ENCODE measurements around the gene DTYMK.
"Not testable (repeated sequence)": the region's sequence is repeated elsewhere in the genome, so short reads cannot be mapped to it uniquely, and the experiment has no call there.

DTYMK gene

DNA sequence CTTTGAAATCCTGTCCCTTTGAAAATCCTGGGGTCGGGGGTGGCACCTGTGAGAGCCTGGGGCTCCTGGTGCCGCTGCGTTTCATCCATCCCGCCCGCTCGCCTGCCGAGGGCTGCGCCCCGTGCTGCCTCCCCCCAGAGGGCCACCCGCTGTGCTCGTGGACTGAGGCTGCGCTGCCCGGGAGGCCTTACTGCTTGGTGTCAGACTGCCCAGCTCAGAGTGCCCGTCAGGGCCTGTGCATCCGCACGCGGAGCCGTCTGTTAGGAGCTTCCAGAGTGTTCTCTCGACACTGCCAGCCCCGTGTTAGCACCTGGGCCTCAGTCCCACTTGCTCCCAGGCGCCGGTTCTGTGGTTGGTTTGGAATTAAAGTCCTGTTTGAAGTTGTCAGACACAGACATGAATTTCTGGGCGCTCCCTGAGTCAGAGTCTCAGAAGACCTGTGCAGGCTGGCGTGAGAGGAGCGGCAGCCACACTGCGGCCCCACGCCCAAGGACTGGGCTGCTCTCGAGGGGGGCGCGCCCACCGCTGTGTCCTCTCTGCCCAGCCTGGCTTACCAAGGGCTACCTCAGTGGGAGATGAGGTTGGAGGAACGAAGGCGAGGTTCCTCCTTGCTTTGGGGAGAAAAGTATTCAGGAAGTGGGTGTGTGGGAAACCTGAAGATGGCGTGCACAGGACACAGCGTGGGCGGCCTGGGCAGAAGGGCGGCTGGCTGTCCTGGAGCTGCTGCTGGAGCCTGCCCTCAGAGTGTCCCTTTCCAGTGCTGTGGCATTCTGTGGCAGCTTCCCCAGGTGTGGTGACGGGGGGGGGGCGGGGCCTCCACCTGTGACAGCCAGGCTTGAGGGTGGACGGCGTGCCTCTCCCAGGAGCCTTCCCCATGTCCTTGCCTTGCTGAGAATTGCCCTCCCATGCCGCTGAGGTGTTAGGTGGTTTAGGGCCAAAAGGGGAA is 14.1 kb downstream of the DTYMK start:
- no peak for DNase-seq (ENCODE audit: low read depth, low spot score)

DNA sequence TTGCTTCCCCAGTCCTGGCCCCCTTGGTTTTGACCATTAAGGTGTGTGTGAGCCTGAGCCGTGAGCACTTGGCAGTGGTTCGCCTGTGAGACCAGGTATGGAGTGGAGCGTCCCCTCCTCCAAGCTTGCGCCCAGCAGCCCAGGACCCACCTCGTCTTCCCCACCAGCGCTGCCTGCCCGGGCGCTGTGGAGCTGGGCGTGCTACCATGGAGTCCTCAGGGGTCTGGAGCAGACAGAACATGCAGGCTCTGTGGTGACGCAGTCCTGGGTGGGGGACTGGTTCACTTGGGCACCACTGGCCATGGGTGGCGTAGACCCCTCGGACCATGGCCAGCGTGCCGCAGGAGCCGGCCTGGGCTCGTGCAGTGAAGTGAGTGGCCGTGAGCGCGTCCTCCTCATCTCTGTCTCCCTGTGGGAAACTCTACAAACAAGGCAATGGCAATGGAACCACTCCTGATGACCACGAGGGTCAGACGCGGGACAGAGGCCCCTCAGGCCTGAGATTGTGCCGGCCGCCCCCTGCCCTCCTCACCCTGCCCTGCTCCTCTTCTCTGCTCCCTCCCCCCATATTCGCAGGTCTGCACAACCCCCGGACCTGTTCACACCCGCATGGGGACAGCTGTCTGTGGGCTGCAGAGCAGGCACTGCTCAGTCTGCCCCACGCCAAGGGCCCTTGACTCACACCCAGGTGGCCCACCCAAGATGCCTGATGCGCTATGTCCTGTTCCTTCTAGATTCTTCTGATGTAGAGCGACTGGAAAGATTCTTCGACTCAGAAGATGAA is 15.0 kb downstream of the DTYMK start:
- DNase-seq (ENCODE audit: low read depth, low spot score), result no peak

DNA sequence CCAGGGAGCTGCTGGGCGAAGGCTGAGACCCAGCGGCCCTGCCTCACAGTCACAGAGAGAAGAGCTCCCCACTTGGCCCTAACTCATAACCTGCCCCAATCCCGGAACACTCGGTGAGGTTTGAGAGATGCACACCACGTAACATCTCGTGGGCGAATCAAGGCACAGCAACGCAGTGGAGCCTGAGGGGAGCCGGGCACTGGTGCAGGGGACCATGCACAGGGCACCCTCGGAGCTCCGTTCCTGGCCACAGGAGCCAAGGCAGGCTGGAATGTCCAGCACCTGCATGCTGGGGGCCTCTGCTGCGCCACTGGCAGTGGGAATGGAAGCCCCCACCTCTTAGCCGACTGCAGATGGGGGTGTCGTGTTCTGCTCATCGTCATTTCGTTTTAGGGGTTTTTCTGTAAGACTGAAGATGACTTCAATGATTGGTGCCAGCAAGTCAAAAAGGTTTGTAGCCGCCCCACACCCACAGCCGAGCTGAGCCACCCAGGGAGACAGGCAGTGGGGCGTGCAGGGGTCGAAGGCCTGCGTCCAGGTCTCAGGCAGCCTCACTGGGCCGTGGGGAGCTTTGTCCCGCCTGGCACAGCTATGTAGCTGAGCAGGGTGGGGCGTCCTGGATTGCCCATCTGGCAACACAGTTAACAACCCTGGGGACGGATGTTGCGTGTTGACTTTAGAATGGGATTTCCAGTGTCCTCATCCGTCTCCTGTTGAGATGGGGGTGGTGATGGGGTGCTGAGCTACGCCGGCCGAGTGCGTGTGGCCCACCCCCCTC is 16.1 kb downstream of the DTYMK start:
- DNase-seq (ENCODE audit: low read depth, low spot score), result no peak

DNA sequence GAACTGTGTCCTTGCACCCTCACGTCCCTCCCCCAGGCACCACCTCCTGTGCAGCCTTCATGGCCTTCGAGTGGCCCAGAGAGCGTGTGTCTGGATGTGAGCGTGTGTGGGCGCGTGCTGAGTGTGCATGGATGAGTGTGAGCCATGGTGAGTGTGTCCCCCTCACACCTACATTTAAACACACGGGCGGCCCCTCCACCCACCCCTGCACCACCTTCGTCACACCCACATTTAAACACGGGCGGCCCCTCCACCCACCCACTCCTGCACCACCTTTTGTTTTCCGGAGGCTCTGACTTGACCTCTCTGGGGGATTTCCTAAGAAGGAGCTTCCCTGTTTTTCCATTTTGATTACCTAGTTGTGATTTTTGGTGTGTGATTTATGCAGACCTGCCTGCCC is 17.8 kb downstream of the DTYMK start:
- DNase-seq (ENCODE audit: low read depth, low spot score), result no peak

DNA sequence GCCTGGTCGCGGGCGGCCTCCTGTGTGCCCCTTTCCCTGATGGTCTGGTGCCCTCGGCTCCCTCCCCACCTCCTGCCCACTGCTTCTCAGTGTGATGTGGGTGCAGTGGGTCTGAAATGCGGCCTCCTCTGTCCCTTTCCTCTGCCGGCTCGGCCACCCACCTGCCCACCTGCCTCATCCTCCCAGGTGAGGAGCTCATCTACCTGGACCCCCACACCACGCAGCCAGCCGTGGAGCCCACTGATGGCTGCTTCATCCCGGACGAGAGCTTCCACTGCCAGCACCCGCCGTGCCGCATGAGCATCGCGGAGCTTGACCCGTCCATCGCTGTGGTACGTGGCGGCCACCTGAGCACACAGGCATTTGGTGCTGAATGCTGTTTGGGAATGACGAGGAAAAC is 18.3 kb downstream of the DTYMK start:
- no peak for DNase-seq (ENCODE audit: low read depth, low spot score)

DNA sequence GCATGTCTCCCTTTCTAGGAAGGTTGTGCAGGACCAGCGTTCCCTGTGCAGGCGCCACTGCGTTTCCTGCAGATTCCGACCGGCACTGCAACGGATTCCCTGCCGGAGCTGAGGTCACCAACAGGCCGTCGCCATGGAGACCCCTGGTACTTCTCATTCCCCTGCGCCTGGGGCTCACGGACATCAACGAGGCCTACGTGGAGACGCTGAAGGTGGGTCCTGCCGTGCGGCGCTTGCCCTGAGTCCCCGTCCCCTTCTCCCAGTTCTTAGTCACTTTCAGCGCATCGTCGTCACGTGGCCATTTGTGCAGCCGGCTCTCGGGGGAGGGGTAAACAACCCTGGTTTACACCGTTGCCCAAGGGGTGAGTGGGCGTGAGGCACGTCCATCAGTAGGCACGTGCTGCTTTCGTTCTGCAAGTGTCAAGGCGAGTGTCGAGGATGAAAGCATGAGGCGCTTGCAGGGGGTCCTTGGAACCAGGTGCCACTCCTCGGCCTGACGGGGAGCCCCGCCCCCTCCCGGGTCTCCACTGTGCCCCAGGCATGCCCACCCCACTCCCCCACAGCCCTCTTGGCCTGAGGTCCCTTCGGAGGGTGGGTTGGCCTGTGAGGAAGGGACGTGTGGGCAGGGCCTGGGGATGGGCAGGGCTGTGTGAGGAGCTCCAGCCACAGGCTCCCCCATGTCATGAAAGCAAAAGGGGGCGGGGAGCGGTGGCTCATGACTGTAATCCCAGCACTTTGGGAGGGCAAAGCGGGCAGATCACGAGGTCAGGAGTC is 19.8 kb downstream of the DTYMK start:
- peak; percentile 79 for DNase-seq (ENCODE audit: low read depth, low spot score)

DNA sequence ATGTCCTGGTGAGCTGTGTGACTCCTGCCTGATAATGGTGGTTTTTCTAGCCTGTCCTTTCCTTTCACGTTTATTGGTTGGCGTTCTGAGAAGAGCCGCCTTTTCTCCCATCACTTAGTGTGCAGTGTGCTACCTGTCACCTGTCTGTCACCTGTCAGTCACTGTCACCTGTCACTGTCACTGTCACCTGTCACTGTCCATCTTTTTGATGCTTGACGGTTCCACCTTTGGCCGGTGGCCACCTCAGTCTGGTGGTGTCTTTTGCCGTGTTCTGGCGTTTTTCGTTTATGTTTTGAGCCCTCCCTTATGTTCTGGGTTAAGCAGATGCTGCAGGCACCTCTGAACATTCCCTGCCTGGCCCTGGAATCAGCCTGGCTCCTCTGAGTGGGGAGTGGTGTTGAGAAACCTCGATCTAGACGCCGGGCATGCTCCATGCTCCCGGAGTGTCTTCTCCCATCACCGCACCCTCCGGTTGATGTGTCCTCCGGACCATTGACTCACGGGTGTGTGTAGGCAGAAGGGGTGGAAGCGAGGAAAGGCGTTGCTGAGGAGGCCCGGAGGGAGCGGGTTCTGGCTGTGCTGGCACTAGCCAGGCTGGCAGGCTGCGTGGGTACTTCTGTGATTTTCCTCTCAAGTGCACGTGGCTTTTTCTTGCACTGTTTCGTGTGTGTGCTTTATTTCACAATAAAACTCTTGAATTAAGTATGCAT is 20.7 kb downstream of the DTYMK start:
- no peak for DNase-seq (ENCODE audit: low read depth, low spot score)

DNA sequence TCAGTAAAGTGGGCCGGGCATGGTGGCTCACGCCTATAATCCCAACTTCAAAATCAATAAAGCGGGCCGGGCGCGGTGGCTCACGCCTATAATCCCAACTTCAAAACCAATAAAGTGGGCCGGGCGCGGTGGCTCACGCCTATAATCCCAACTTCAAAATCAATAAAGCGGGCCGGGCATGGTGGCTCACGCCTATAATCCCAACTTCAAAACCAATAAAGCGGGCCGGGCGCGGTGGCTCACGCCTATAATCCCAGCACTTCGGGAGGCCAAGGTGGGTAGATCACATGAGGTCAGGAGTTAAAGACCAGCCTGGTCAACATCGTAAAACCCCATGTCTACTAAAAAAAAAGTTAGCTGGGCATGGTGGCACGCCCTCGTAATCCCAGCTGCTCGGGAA is 23.9 kb downstream of the DTYMK start:
- DNase-seq (ENCODE audit: low read depth, low spot score), result not testable (repeated sequence)

DNA sequence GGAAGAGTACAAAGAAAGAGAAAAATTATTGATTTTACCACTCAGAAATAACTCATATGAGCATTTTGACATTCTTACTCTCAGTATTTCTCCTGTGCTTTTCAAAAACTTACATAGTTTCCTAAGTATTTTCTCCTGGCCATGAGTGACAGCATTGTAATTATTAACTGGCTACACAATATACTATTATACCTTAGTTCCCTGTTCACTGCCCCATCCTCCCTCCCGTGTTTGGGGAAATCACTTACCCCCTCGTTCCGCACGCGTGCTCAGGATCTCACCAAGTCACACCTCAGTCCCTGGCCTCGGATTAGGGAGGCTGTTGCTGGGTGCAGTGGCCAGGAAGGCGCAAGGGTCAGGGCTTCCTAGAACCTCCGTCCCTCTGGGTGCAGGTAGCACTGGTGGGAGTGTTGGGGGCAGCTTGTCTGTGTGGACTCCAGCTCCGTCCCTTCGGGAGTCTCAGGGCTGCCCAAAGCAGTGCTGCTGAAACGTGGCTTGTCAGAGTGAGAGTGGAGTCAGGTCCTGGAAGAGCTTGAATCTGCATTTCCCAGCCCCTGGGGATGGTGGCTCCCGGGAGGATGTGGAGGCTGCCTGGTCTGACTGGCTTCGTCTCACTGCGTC is 25.9 kb downstream of the DTYMK start:
- DNase-seq (ENCODE audit: low read depth, low spot score), result no peak

DNA sequence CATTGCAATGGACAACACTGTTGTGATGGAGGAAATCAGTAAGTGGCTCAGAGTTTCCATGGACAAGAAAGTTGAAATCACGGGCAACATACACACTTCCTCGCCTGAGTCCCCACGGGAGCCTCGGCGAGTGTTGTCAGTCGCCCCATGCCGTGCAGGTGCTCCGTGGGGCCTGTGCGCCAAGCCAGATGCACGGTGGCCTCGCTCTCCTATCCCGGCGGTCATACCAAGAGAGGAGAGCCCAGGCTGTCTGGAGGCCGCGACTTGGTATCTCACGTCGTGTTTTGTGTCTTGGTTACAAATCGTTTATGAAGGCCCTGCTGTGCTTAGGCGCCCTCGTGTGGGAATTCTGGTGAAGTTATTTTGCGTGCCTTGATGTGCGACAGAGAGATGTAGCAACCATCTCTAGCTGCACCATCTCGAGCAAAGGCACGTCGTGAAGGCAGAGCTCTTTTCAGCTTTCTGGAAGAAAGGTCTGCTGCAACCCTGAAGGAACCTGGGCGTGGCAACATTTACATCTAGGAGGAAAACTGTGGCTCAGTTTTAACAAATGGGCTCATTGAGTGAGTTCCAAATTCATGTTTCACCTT is 27.4 kb downstream of the DTYMK start:
- peak; percentile 80 for DNase-seq (ENCODE audit: low read depth, low spot score)

DNA sequence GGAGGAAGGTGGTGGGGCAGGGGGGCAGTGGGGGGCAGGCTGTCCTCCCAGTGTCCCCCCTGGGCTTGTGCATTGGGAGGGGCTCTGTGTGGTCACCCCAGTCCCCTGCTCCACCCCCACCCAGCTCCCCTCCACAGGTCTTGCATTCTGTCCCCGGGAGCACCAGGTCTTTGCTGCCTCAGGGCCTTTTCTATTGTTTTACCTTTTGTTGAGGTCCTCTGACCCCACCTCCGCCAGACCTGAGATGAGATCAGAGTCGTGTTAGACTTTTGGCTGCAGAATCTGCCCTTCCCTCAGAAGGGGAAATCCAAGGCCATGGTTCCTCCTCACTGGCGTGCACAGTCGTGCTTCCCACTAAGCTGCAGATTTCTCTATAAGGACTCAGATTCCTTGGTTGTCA is 28.3 kb downstream of the DTYMK start:
- peak; percentile 61 for DNase-seq (ENCODE audit: low read depth, low spot score)

DNA sequence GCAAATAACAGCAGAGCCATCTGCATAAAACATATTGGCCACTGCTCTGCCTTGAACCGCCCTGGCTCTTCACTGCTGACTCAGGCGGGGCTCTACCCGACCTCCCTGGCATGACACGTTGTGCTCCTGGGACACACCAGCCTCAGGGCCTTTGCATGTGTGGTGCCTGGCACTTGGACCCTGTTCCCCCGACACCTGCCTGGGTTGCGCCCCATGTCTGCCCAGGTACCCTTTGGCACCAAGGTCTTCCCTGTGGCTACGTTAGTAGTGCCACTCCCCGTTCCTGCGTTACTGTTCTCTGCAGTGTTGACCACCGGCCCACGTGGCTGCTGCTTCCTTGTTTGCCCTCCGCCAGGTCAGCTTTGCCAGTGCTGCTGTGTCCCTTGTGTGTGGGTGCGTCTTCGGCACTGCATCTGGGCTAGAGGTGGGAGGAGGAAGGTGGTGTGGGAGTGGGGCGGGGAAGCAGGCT is 28.8 kb downstream of the DTYMK start:
- no peak for DNase-seq (ENCODE audit: low read depth, low spot score)

DNA sequence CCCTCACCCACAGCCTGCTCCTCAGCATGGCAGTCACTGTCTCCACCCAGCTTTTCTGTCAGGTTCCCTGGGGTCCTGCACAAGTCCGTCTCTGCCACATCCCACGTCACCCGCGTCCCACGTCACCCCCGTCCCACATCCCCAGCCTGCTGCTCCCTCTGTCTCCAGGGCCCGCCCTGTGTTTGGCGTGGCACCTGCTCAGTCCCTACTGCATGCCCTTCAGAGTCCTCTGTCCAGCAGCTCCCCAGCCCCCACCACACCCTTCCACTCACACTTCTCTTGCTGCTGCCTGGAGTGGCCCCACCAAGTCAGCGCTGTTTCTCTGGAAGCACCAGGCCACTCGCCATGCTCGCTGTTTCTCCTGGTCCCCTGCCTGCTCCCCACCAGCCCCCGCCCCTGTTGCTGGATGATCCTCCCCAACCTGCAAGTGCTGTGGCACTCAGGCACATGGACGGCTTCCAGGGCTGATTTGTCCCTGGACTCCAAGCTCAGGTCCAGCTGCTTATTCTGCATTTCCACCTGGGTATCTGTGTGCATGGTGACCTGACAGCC is 30.3 kb downstream of the DTYMK start:
- DNase-seq (ENCODE audit: low read depth, low spot score), result no peak

DNA sequence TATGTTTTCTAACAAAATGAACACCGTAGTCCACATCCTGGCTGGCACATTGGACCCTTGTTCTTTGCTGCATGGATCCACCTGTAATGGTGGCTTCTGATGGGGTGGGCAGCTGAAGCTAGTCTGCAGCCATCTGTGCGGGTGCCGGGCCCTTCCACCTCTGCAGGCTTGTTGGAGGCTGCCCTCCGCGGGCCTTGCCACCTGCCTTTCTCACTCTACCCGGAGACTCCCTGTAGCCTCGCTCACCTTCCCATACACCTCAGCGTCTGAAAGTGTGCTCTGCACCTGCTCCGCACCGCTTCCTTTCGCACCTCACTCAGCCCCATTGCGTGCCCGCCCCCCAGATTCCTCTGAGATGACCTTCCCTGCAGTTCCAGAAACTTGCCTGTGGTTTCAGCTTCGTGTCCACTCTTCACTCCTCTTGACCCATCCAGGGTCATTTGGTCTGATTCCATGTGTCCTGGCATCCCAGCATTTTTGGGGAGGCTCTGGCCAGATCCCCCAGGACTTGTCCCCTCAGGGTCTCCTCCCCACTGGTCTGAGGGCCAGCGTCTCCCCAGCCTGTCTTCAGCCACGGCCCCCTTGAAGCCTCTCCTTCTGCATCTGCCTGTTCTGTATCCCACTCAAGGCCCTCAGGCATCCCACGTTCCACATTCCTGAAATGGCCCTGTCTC is 31.0 kb downstream of the DTYMK start:
- DNase-seq (ENCODE audit: low read depth, low spot score), result no peak

DNA sequence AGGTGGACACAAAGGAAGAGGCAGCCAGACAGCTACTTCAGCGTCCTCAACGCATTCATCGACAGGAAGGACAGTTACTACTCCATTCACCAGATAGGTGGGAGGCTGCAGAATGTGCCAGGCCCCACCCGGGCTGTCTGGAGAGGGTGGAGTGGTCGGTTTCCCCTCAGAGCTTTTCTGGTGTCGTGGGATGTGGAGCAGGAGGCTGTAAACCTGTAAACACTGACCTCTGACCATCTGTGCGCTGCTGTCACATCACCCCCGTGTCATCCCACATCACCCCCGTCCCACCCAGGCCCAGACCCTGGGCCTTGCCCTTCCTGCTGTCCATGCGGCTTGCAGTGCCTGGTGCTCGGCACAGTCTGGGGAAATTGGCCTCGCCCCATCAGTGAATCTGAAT is 32.1 kb downstream of the DTYMK start:
- DNase-seq (ENCODE audit: low read depth, low spot score), result no peak

DNA sequence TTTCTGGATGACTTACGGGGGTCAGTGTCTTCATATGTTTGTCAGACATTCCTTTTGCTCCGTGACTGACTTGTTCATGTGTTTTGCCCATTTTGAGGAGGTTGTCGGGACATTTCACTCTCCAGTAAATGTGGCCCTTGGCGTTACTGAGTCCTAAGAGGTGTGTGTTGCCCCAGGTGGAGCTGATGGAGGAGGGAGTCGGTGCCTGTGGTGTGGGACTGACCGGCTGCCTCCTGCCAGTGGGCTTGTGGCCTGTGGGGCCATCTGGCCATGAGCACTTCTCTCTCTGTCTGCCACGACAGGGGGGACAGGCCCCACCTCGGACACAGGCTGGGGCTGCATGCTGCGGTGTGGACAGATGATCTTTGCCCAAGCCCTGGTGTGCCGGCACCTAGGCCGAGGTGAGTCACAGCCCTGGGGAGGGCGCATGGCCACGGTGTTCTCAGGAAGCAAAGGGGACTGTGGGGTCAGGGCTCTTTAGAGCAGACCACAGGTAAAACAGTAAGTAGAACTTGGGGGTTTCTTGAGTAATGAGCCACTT is 33.3 kb downstream of the DTYMK start:
- DNase-seq (ENCODE audit: low read depth, low spot score), result no peak

DNA sequence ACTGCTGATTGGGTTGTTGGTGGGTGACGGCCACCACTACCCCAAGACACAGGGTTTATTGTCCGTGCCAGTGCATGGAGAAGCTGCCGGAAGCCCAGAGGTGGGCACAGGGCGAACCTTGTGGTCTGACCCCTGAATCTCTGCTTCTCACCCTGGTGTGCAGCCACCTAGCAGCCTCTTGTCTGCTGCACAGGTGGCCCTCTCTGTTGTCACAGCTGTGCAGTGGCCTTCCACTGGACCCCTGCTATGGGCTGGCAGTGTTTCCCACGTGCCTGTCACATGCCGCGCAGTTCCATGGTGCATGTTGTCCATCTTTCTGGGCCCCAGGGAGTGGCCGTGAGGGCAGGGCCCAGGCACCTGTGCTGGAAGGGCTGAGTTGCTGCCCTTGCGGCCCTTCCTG is 33.9 kb downstream of the DTYMK start:
- DNase-seq (ENCODE audit: low read depth, low spot score), result no peak

DNA sequence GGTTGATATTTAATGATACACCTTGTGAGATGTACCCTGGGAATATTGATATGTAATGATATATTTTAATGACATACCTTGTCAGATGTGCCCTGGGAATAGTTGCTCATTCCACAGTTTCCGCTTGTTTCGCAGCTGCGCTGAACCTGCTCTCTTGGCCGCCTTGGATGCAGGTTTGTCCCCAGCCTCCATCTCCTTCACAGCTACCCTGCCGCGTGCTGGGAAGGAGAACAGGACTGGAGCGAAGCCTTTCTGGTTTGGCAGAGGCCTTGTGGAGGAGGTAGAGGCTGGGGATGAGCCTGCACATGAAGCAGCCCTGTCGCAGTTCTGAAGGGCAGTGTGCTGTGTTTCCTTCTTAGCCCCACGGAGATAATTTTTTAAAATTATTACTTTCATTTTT is 34.5 kb downstream of the DTYMK start:
- DNase-seq (ENCODE audit: low read depth, low spot score), result no peak

DNA sequence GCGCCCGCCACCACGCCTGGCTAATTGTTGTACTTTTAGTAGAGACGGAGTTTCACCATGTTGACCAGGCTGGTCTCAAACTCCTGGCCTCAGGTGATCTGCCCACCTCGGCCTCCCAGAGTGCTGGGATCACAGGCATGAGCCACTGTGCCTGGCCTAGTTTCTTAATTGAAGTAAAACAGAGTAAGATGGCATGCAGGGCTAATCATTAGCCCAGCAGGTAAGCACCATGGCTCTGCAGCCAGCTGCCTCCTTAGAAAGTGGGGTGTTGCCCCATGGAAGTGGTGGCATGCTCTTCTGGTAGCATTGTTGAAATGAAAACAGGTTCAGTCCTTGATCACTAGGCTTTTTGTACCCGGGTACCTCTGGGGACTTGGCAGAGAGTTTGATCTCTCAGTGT is 36.7 kb downstream of the DTYMK start:
- DNase-seq (ENCODE audit: low read depth, low spot score), result no peak

All from ELF-1 (cell line).